ENCODE data around the gene DOK6.

DOK6 gene

DNA sequence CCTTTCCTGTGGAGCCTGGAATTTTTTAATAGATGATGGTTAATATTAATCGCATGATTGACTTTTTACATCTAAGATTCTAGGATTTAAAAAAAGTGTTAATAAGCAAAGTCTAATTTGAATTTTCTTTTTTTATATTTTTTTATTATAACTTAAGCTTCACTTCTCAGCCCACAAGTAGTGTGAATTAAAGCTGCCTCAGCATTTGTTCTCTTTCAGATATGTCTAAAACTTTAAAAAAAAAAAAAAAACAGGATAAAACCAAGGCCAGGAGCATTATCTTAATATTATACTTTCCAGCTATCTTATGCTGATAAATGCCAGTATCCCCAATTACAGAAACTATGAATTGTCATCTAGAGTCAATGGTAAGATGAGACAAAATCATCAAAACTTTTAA lies 437.3 kb downstream of the DOK6 start:
- Histone ChIP-seq H3K4me3 (no peak overlapping the region), H3K4me2 (no peak overlapping the region), H3K36me3 (no peaks in the 10 kb centered on the region), H3K9ac (no peak overlapping the region), H3K27ac (no peak overlapping the region), H3K9me3 (no peaks in the 10 kb centered on the region), H3K4me1 (no peaks in the 10 kb centered on the region), H3K27me3 (no peaks in the 10 kb centered on the region), H4K20me1 (no peaks in the 10 kb centered on the region)
- TF ChIP-seq Cebpa-rat (IDR thresholded peaks at IDR 0.05), result no peak

DNA sequence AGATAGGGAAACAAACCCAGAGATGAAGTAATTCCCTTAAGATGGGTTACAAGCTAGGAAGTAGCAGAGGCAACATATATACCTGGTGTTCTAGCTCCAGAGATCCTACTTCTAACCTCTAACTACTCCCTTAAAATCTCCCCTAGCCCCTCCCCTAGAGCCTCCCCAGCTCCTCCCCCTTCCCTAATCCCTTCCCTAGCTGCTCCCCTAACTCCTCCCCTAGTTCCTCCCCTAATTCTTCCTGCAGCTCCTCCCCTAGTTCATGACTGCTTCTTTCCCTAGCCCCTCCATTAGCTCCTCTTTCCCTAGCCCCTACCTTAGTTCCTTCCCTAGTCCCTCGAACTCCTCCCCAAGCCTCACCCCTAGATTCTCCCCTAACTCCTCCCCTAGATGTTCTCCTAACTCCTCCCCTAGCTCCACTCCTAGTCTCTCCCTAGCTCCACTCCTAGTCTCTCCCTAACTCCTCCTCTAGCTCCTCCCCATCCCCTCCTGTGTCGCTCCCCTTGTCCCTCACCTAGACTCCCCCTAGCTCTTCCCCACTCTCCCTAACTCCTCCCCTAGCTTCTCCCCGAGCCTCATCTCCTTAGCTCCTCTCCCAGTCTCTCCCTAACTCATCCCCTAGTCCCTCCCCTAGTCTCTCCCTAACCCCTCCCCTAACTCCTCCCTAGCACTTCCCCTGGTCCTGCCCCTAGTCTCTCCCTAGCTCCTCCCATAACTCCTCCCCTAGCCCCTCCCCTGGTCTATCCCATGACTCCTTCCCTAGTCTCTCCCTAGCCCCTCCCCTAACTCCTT lies 438.1 kb downstream of the DOK6 start:
- no peak overlapping the region for H3K4me3 ChIP-seq

DNA sequence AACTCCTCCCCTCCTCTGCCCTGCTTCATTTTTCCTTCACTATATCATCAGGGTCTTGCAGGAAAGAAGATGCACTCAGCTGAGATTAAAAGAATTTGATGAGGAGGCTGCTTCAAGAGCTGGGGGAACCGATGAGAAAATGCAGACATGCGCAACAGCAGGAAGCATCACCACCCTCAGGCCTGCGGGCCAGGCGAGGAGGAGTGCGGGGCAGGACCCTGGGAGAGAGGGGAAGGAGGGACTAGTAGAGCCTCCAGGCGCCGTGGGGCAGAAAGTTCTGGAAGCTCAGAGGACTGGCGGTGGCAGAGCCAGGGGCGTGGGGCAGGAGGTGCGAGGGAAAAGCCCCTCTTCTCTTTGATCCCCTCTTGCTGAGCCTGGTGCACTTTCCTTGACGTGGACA lies 438.8 kb downstream of the DOK6 start:
- H3K27ac ChIP-seq, result no peak overlapping the region
- H3K4me3 ChIP-seq, result no peak overlapping the region
- no peaks in the 10 kb centered on the region for H3K4me1 ChIP-seq
- TF ChIP-seq Cebpa-rat (IDR thresholded peaks at IDR 0.05), result no peak
- H4K20me1 ChIP-seq, result no peaks in the 10 kb centered on the region
- H3K27me3 ChIP-seq, result no peaks in the 10 kb centered on the region
- no peak overlapping the region for H3K9ac ChIP-seq
- no peaks in the 10 kb centered on the region for H3K9me3 ChIP-seq
- H3K36me3 ChIP-seq, result no peaks in the 10 kb centered on the region
- H3K4me2 ChIP-seq, result no peak overlapping the region

More for the DNA sequence above, 438.1 kb downstream of the DOK6 start:
- Histone ChIP-seq H4K20me1 (no peaks in the 10 kb centered on the region), H3K9me3 (no peaks in the 10 kb centered on the region), H3K27ac (no peak overlapping the region), H3K36me3 (no peaks in the 10 kb centered on the region), H3K9ac (no peak overlapping the region), H3K27me3 (no peaks in the 10 kb centered on the region), H3K4me2 (no peak overlapping the region), H3K4me1 (no peaks in the 10 kb centered on the region)
- no peak for TF ChIP-seq Cebpa-rat (IDR thresholded peaks at IDR 0.05)

DNA sequence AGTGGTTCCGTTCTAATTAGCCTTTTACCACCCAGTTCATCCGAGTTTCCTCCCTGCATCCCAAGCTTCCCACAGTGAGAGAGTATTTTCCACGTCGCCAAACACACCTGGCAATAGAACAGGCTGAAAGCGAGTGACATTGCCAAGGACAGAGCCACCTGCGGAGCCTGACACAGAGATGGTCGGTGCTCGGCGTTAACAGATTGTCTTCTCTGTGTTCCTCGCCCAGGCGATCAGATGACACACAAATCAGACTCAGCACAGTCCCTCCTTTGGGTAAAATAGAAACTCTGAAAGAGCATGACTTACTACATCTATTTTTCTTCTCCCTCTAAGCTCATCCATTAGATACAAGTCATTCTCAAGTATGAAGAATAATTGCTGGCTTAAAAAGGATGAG lies 439.3 kb downstream of the DOK6 start:
- Histone ChIP-seq H3K36me3 (no peaks in the 10 kb centered on the region), H4K20me1 (no peaks in the 10 kb centered on the region), H3K27ac (no peak overlapping the region), H3K9me3 (no peaks in the 10 kb centered on the region), H3K4me1 (no peaks in the 10 kb centered on the region), H3K4me3 (no peak overlapping the region), H3K4me2 (no peak overlapping the region), H3K27me3 (no peaks in the 10 kb centered on the region), H3K9ac (no peak overlapping the region)
- no peak for TF ChIP-seq Cebpa-rat (IDR thresholded peaks at IDR 0.05)

DNA sequence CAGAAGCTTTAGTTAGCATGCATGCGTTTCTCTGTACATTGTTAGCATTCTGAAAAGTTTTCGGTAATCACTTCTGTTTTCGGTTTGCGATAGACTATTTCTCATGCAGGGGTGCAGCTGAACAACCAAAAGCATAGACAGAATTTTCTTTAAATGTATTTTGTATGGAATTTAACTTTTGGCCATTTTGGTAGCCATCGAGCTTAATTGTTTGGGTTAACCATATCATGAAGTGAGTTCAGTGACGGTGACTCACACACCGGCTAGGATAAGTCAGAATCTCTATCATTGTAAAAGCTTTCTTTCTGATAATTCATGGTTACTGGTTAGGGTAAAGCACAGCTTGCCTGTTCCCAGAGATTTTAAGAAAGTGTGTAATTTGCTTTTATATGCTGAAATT lies 439.8 kb downstream of the DOK6 start:
- TF ChIP-seq Cebpa-rat (IDR thresholded peaks at IDR 0.05), result no peak
- Histone ChIP-seq H3K36me3 (no peaks in the 10 kb centered on the region), H3K9ac (no peak overlapping the region), H3K4me3 (no peak overlapping the region), H3K9me3 (no peaks in the 10 kb centered on the region), H3K4me2 (no peak overlapping the region), H3K4me1 (no peaks in the 10 kb centered on the region), H3K27me3 (no peaks in the 10 kb centered on the region), H3K27ac (no peak overlapping the region), H4K20me1 (no peaks in the 10 kb centered on the region)

DNA sequence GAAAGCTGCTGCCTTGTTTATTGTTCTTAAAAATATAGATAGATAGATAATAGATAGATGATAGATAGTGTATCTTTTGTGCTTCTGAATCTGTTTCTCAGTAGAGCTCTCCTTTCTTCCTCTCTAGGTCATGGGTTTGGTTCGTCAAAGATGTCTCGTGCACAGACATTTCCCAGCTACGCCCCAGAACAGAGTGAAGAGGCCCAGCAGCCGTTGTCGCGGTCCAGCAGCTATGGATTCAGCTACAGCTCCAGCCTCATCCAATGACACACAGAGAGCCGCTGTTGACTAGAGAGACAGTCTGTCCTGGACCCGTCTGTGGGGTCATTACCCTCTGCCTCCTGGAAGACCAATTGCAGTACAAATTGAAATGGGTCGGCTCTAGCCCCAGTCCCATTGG lies 440.4 kb downstream of the DOK6 start:
- no peaks in the 10 kb centered on the region for H4K20me1 ChIP-seq
- H3K4me1 ChIP-seq, result no peaks in the 10 kb centered on the region
- H3K27ac ChIP-seq, result no peak overlapping the region
- H3K9me3 ChIP-seq, result no peaks in the 10 kb centered on the region
- H3K9ac ChIP-seq, result no peak overlapping the region
- no peak for TF ChIP-seq Cebpa-rat (IDR thresholded peaks at IDR 0.05)
- no peak overlapping the region for H3K4me3 ChIP-seq
- H3K4me2 ChIP-seq, result no peak overlapping the region
- H3K27me3 ChIP-seq, result no peaks in the 10 kb centered on the region
- no peaks in the 10 kb centered on the region for H3K36me3 ChIP-seq

DNA sequence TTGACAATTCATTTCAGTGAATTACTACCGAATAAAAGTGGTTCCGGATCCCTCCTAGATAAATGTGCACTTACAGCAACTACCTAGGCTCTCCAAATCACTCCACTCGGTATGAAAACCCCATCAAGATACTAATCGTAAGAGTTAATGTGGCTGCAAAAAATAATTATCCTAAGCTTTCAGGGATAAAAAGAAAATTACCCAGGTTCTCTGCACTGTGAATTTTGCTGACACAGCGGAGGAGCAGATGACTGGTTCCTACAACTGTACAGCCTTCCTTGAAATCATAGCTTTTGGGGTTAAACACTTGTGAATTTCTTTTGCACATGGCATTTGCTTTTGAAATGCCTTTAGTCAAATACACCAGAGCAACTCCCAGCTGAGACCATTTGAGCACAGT lies 442.3 kb downstream of the DOK6 start:
- no peak for TF ChIP-seq Cebpa-rat (IDR thresholded peaks at IDR 0.05)
- no peaks in the 10 kb centered on the region for H3K27me3 ChIP-seq
- H3K4me3 ChIP-seq, result no peak overlapping the region
- no peaks in the 10 kb centered on the region for H3K9me3 ChIP-seq
- no peaks in the 10 kb centered on the region for H3K36me3 ChIP-seq
- no peak overlapping the region for H3K27ac ChIP-seq
- no peaks in the 10 kb centered on the region for H3K4me1 ChIP-seq
- no peak overlapping the region for H3K9ac ChIP-seq
- no peaks in the 10 kb centered on the region for H4K20me1 ChIP-seq
- H3K4me2 ChIP-seq, result no peak overlapping the region

DNA sequence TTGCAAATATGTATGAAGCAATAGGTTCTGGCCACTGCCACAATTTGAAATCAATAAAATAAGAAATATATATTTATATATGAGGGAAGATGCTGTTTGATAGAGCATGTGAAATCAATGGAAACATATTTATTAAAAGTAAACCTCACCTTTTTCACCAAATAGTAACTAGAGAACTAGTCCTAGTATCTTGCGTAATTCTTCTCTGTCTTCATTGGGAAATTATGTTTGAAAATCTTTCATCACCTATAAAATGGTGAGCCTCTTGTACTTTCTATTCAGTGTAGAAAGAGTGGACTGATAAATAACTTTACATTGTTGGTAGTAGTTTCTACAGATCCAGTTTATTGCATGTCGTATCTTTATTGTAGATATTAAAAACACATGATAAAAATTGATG lies 444.0 kb downstream of the DOK6 start:
- H3K27ac ChIP-seq, result no peak overlapping the region
- H3K27me3 ChIP-seq, result no peaks in the 10 kb centered on the region
- H4K20me1 ChIP-seq, result no peaks in the 10 kb centered on the region
- H3K4me3 ChIP-seq, result no peak overlapping the region
- no peak overlapping the region for H3K4me2 ChIP-seq
- no peaks in the 10 kb centered on the region for H3K4me1 ChIP-seq
- TF ChIP-seq Cebpa-rat (IDR thresholded peaks at IDR 0.05), result no peak
- no peaks in the 10 kb centered on the region for H3K9me3 ChIP-seq
- H3K36me3 ChIP-seq, result no peaks in the 10 kb centered on the region
- no peak overlapping the region for H3K9ac ChIP-seq

DNA sequence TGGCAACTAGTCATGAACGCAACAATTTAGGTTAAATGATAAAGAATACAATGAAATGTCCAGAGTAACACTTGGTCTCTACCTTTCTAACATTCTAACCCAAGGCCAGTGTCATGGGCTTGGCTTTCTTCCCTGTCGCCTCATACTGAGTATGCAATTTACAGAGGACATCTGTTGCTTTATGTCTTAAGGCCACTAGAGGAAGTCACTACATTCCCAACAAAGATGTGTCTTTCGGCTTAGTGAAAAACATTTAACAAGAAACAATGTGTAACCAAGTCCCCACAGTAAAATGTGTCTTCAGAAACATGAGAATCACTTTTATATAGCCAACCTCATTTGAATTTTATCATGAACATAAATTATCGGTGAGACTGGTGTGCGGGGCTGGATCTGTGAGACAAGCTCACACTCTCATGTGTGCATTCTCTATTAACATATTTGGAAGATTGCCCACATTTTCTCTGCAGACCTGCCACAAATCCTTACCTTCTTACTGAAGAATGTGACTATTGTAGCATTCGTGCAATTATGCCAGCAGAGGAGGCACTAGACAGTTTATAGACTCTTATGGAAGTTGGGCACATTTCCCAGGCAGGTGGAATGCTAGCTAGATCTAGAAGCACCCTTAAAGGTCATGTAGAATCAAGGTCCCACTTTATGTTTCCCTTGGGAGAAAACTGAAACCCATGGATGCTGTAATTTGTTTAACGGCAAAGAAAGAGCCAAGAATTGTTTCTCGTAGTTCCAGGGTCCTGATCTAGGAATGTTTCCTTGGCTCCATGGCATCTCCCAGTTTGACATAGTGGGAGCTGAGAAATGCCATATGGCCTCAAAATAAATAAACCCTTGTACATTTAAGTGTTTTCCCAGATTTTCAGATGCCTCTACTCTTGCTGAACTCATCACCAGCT lies 445.2 kb downstream of the DOK6 start:
- H3K9ac ChIP-seq, result no peak overlapping the region
- no peak for TF ChIP-seq Cebpa-rat (IDR thresholded peaks at IDR 0.05)
- H3K4me2 ChIP-seq, result no peak overlapping the region
- H3K4me1 ChIP-seq, result no peaks in the 10 kb centered on the region
- no peak overlapping the region for H3K4me3 ChIP-seq
- H3K27me3 ChIP-seq, result no peaks in the 10 kb centered on the region
- no peaks in the 10 kb centered on the region for H3K36me3 ChIP-seq
- H3K27ac ChIP-seq, result no peak overlapping the region
- no peaks in the 10 kb centered on the region for H4K20me1 ChIP-seq
- no peaks in the 10 kb centered on the region for H3K9me3 ChIP-seq

DNA sequence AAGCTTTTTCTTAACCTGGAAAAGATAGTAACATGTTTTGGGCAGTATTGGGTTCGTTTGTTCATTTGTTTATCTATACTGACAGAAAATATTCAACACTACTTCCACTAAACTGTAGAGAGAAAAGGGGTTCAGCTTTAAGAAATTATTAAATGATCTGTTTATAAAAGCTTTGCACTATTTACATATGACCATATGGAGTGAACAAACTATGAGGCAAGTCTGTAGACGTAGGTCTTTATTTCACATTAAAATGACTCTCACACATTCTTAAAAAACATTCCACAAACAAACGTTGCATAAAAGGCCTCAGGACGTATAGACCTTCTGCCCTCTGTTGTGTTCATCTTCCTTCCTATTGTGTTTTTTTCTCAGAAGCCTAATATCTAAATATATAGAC lies 452.4 kb downstream of the DOK6 start:
- Histone ChIP-seq H3K9me3 (no peaks in the 10 kb centered on the region), H3K36me3 (no peaks in the 10 kb centered on the region), H3K4me3 (no peak overlapping the region), H3K27ac (no peak overlapping the region), H3K27me3 (no peaks in the 10 kb centered on the region), H3K4me1 (no peaks in the 10 kb centered on the region), H4K20me1 (no peaks in the 10 kb centered on the region), H3K9ac (no peak overlapping the region), H3K4me2 (no peak overlapping the region)
- TF ChIP-seq Cebpa-rat (IDR thresholded peaks at IDR 0.05), result no peak
